Fibroblast of villous mesenchyme (primary cell): ENCODE measurements around the gene KRTAP10-9. TPM values are rescaled to one million over a fixed set of nuclear protein-coding genes. Genes with fewer than 3 reads are reported as not detected.
"Not testable (repeated sequence)": the region's sequence is repeated elsewhere in the genome, so short reads cannot be mapped to it uniquely, and the experiment has no call there.

Experiments used
- DNase-seq: peaks from one replicate; pipeline ENCODE4 v3.0.0-alpha.2; 2010; ENCODE audit warnings: low read depth
- H3K4me3 ChIP-seq: 2 replicates; pipeline ENCODE4 v1.5.1; 2011; ENCODE audit warnings: low read depth, mild to moderate bottlenecking, low read length
- CTCF ChIP-seq: IDR thresholded peaks from 2 replicates; pipeline ENCODE4 v1.5.1; 2012; ENCODE audit warnings: low read depth, mild to moderate bottlenecking, low read length; ENCODE audit not compliant: insufficient read depth
- total RNA-seq: library from RNA; depleted of rRNA; stranded (reverse); fragments of >200 nt; gene quantifications from 2 replicates; pipeline ENCODE4 v1.2.3, GENCODE V29; 2012

KRTAP10-9 gene
- total RNA-seq, 1 donor = not detected

- H3K4me3 ChIP-seq = no peak overlapping the region
- no peak for TF ChIP-seq CTCF
Measured at GRCh38 chr21:44626262-44626661, 631 bp upstream of the KRTAP10-9 start.

DNA sequence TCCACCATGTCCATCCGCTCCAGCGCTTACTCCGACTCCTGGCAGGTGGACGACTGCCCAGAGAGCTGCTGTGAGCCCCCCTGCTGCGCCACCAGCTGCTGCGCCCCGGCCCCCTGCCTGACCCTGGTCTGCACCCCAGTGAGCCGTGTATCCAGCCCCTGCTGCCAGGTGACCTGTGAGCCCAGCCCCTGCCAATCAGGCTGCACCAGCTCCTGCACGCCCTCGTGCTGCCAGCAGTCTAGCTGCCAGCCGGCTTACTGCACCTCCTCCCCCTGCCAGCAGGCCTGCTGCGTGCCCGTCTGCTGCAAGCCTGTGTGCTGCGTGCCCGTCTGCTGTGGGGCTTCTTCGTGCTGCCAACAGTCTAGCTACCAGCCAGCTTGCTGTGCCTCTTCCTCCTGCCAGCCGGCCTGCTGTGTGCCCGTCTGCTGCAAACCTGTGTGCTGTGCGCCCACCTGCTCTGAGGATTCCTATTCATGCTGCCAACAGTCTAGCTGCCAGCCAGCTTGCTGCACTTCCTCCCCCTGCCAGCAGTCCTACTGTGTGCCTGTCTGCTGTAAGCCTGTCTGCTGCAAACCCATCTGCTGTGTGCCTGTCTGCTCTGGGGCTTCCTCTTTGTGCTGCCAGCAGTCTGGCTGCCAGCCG, 409 bp downstream of the KRTAP10-9 start:
- not testable (repeated sequence) for H3K4me3 ChIP-seq, DNase-seq

More at GRCh38 chr21:44626262-44626661, 631 bp upstream of the KRTAP10-9 start:
- no peak for DNase-seq

DNA sequence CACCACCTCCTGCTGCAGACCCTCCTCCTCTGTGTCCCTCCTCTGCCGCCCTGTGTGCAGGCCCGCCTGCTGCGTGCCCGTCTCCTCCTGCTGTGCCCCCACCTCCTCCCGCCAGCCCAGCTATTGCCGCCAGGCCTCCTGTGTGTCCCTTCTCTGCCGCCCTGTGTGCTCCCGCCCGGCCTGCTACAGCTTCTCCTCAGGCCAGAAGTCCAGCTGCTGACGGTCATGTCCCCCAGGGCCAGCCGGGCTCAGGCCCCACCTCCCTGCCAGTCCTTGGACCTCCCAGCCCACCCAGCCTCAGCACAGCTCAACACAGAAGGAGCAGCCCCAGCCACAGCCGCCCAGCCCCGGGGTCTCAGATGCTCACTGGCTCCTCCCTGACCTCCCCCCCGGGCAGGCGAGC, 939 bp downstream of the KRTAP10-9 start:
- not testable (repeated sequence) for H3K4me3 ChIP-seq, DNase-seq

- no peak overlapping the region for H3K4me3 ChIP-seq
- no peak for TF ChIP-seq CTCF
- no peak for DNase-seq
Measured at GRCh38 chr21:44628707-44629391, 2.0 kb downstream of the KRTAP10-9 start.

DNA sequence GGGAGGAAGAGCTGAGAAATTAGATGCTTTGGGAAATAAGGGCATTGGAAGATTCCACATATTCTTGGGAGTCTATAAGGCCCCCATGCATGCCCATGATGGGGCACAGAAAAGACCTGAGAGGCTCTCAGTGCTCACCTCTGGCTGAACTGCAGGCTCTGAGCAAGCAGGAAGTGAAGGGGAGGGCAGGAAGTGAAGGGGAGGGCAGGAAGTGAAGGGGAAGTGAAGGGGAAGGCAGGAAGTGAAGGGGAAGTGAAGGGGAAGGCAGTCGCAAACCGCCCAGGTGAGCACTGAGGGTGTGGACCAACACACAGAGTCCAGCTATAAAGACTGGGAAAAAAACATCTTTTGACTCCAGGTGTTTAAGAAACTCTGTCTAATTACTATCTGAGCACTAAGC, 3.5 kb downstream of the KRTAP10-9 start:
- no peak overlapping the region for H3K4me3 ChIP-seq
- DNase-seq = no peak
- TF ChIP-seq CTCF = no peak

DNA sequence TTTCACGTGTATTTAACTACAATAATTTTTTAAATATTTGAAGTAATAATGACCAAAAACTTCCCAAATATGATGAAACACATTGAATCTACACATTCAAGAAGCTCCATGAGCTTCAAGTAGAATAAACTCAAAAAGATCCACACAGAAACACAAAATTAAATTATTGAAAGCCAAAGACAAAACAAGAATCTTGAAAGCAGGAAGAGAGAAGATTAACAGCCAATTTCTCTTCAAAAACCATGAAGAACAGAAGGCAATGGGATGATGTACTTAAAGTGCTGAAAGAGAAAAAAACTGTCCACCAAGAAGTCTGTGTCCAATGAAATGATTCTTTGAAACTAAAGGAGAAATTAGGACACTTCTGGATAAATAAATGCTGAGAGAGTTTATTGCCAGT, 5.2 kb downstream of the KRTAP10-9 start:
- no peak for TF ChIP-seq CTCF
- no peak for DNase-seq
- H3K4me3 ChIP-seq = no peak overlapping the region

GRCh38 chr21:44636209-44637017, 9.5 kb downstream of the KRTAP10-9 start:
- DNase-seq = no peak
- H3K4me3 ChIP-seq = no peak overlapping the region
- no peak for TF ChIP-seq CTCF
